K562 (cell line): Measurements from ENCODE around the gene C6orf47. TPM values are rescaled to one million over a fixed set of nuclear protein-coding genes. Genes with fewer than 3 reads are reported as not detected.

Experiments used
- POLR2AphosphoS5 ChIP-seq: IDR thresholded peaks from 2 replicates; pipeline ENCODE4 v1.6.1; 2011; ENCODE audit warnings: mild to moderate bottlenecking, low read depth, low read length, moderate library complexity; ENCODE audit not compliant: control insufficient read depth, insufficient read depth
- SIRT6 ChIP-seq: IDR thresholded peaks from one replicate; pipeline ENCODE4 v1.6.1; 2012; ENCODE audit warnings: low read depth, mild to moderate bottlenecking, control low read depth, inconsistent platforms, low read length, moderate library complexity
- polyA plus RNA-seq, 8 experiments: library from polyadenylated mRNA; depleted of rRNA in 4 of 8; stranded (reverse) in 5 of 8; unstranded in 3 of 8; fragments of >200 nt; fragmentation: Nextera tagmentation in 2 of 8; fragmentation: Illumina TruSeq in 1 of 8; extraction: Ambion mirVana in 2 of 8; extraction: Trizol in 1 of 8; gene quantifications; 2 replicates each; pipeline versions ENCODE4 v1.2.1 to v1.2.3, GENCODE V29; 2011 to 2014; ENCODE audit warnings: inconsistent platforms in 1 of 8, missing spikeins in 1 of 8
- total RNA-seq, 7 experiments: library from RNA; depleted of rRNA in 6 of 7; stranded (reverse); fragments of >200 nt in 6 of 7; fragmentation: Illumina TruSeq in 2 of 7; extraction: Trizol in 2 of 7; gene quantifications; 2 replicates each; pipeline versions ENCODE4 v1.2.1 to v1.2.3, GENCODE V29; 2011 to 2021; ENCODE audit warnings: low replicate concordance in 1 of 7
- TF ChIP-seq, protein P1 (sequence below): fragments of 450-650 bp; IDR thresholded peaks from 2 replicates; pipeline ENCODE4 v1.6.1; 2016; ENCODE audit warnings: mild to moderate bottlenecking, moderate library complexity

The C6orf47 gene
- total and polyA plus RNA-seq, 9 of the 15 experiments (the other 6 are each of a cell fraction or from before 2014, with no cell fraction given), result 0.14 to 43.8 (median 27.0) TPM

DNA sequence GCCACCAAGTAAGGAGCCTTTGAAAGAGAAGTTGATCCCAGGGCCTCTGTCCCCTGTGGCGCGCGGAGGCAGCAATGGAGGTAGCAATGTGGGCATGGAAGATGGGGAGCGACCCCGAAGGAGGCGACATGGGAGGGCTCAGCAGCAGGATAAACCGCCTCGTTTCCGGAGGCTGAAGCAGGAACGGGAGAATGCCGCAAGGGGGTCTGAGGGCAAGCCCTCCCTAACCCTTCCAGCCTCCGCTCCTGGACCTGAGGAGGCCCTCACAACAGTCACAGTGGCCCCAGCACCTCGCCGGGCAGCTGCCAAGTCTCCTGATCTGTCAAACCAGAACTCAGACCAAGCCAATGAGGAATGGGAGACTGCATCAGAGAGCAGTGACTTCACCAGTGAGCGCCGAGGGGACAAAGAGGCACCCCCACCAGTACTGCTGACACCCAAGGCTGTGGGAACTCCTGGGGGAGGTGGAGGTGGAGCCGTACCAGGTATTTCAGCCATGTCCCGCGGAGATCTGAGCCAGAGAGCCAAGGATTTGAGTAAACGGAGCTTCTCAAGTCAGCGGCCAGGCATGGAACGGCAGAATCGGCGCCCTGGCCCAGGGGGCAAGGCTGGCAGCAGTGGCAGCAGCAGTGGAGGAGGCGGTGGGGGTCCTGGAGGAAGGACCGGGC, 28.2 kb downstream of the C6orf47 start (continued):
- TF ChIP-seq POLR2AphosphoS5, result peak; percentile 17
- TF ChIP-seq, protein P1, sequence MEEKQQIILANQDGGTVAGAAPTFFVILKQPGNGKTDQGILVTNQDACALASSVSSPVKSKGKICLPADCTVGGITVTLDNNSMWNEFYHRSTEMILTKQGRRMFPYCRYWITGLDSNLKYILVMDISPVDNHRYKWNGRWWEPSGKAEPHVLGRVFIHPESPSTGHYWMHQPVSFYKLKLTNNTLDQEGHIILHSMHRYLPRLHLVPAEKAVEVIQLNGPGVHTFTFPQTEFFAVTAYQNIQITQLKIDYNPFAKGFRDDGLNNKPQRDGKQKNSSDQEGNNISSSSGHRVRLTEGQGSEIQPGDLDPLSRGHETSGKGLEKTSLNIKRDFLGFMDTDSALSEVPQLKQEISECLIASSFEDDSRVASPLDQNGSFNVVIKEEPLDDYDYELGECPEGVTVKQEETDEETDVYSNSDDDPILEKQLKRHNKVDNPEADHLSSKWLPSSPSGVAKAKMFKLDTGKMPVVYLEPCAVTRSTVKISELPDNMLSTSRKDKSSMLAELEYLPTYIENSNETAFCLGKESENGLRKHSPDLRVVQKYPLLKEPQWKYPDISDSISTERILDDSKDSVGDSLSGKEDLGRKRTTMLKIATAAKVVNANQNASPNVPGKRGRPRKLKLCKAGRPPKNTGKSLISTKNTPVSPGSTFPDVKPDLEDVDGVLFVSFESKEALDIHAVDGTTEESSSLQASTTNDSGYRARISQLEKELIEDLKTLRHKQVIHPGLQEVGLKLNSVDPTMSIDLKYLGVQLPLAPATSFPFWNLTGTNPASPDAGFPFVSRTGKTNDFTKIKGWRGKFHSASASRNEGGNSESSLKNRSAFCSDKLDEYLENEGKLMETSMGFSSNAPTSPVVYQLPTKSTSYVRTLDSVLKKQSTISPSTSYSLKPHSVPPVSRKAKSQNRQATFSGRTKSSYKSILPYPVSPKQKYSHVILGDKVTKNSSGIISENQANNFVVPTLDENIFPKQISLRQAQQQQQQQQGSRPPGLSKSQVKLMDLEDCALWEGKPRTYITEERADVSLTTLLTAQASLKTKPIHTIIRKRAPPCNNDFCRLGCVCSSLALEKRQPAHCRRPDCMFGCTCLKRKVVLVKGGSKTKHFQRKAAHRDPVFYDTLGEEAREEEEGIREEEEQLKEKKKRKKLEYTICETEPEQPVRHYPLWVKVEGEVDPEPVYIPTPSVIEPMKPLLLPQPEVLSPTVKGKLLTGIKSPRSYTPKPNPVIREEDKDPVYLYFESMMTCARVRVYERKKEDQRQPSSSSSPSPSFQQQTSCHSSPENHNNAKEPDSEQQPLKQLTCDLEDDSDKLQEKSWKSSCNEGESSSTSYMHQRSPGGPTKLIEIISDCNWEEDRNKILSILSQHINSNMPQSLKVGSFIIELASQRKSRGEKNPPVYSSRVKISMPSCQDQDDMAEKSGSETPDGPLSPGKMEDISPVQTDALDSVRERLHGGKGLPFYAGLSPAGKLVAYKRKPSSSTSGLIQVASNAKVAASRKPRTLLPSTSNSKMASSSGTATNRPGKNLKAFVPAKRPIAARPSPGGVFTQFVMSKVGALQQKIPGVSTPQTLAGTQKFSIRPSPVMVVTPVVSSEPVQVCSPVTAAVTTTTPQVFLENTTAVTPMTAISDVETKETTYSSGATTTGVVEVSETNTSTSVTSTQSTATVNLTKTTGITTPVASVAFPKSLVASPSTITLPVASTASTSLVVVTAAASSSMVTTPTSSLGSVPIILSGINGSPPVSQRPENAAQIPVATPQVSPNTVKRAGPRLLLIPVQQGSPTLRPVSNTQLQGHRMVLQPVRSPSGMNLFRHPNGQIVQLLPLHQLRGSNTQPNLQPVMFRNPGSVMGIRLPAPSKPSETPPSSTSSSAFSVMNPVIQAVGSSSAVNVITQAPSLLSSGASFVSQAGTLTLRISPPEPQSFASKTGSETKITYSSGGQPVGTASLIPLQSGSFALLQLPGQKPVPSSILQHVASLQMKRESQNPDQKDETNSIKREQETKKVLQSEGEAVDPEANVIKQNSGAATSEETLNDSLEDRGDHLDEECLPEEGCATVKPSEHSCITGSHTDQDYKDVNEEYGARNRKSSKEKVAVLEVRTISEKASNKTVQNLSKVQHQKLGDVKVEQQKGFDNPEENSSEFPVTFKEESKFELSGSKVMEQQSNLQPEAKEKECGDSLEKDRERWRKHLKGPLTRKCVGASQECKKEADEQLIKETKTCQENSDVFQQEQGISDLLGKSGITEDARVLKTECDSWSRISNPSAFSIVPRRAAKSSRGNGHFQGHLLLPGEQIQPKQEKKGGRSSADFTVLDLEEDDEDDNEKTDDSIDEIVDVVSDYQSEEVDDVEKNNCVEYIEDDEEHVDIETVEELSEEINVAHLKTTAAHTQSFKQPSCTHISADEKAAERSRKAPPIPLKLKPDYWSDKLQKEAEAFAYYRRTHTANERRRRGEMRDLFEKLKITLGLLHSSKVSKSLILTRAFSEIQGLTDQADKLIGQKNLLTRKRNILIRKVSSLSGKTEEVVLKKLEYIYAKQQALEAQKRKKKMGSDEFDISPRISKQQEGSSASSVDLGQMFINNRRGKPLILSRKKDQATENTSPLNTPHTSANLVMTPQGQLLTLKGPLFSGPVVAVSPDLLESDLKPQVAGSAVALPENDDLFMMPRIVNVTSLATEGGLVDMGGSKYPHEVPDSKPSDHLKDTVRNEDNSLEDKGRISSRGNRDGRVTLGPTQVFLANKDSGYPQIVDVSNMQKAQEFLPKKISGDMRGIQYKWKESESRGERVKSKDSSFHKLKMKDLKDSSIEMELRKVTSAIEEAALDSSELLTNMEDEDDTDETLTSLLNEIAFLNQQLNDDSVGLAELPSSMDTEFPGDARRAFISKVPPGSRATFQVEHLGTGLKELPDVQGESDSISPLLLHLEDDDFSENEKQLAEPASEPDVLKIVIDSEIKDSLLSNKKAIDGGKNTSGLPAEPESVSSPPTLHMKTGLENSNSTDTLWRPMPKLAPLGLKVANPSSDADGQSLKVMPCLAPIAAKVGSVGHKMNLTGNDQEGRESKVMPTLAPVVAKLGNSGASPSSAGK, result no peak
- peak; percentile 73 for TF ChIP-seq SIRT6
- TF ChIP-seq, all 486 proteins: peak for 12
